ENCODE results near the gene CDIPT.
"Not testable (repeated sequence)": the region's sequence is repeated elsewhere in the genome, so short reads cannot be mapped to it uniquely, and the experiment has no call there.

CDIPT gene

GRCh38 chr16:29862884-29863668, at the start of gene CDIPT:
TSS of gene CDIPT (minus strand) at chr16:29863226. CDS start at chr16:29862857, 369 bp downstream.
- peak; percentile 94 for DNase-seq (ENCODE audit: low spot score)

GRCh38 chr16:29912087-29912486, 49.1 kb upstream of the CDIPT start:
- DNase-seq (ENCODE audit: low spot score) = no peak

- no peak for DNase-seq (ENCODE audit: low spot score)
These were observed 48.6 kb upstream of the CDIPT start for GRCh38 chr16:29911676-29912010.

GRCh38 chr16:29910819-29911675, 48.0 kb upstream of the CDIPT start:
- no peak for DNase-seq (ENCODE audit: low spot score)

- DNase-seq (ENCODE audit: low spot score) = not testable (repeated sequence)
These were observed 46.8 kb upstream of the CDIPT start for GRCh38 chr16:29909851-29910250.

GRCh38 chr16:29909391-29909790, 46.4 kb upstream of the CDIPT start:
- no peak for DNase-seq (ENCODE audit: low spot score)

GRCh38 chr16:29908719-29909220, 45.7 kb upstream of the CDIPT start:
- DNase-seq (ENCODE audit: low spot score) = no peak

- DNase-seq (ENCODE audit: low spot score) = no peak
These were observed 44.9 kb upstream of the CDIPT start for GRCh38 chr16:29907973-29908372.

GRCh38 chr16:29906520-29907244, 43.7 kb upstream of the CDIPT start:
- no peak for DNase-seq (ENCODE audit: low spot score)

- no peak for DNase-seq (ENCODE audit: low spot score)
These were observed 42.6 kb upstream of the CDIPT start for GRCh38 chr16:29905668-29906067.

GRCh38 chr16:29904947-29905346, 41.9 kb upstream of the CDIPT start:
- no peak for DNase-seq (ENCODE audit: low spot score)

GRCh38 chr16:29903590-29903989, 40.6 kb upstream of the CDIPT start:
- DNase-seq (ENCODE audit: low spot score) = no peak

- no peak for DNase-seq (ENCODE audit: low spot score)
These were observed 38.5 kb upstream of the CDIPT start for GRCh38 chr16:29901607-29901945.

- DNase-seq (ENCODE audit: low spot score) = no peak
These were observed 38.0 kb upstream of the CDIPT start for GRCh38 chr16:29900888-29901606.

GRCh38 chr16:29900102-29900887, 37.3 kb upstream of the CDIPT start, which contains the start of gene ASPHD1:
TSS of gene ASPHD1 (plus strand) at chr16:29900488. CDS start at chr16:29900972, 484 bp downstream.
- DNase-seq (ENCODE audit: low spot score) = peak; percentile 75

GRCh38 chr16:29899516-29900101, 36.6 kb upstream of the CDIPT start, which contains the start of gene SEZ6L2:
TSS of gene SEZ6L2 (minus strand) at chr16:29899550. CDS start at chr16:29899019, 531 bp downstream.
- DNase-seq (ENCODE audit: low spot score) = peak; percentile 88

GRCh38 chr16:29898804-29899515, 35.9 kb upstream of the CDIPT start:
- peak; percentile 14 for DNase-seq (ENCODE audit: low spot score)

GRCh38 chr16:29898135-29898803, 35.2 kb upstream of the CDIPT start:
- DNase-seq (ENCODE audit: low spot score) = no peak

GRCh38 chr16:29897333-29897732, 34.3 kb upstream of the CDIPT start:
- no peak for DNase-seq (ENCODE audit: low spot score)
